PC-9 (cell line): ENCODE results near the gene GAS7.

Source experiments
- EZH2 ChIP-seq: fragments of 200-600 bp; sonication (generic); IDR thresholded peaks from 2 replicates; pipeline ENCODE4 v1.8.0; 2017; ENCODE audit warnings: antibody characterized with exemption, low read depth
- TF ChIP-seq, protein P1 (sequence below): fragments of 200-600 bp; sonication (generic); conservative IDR thresholded peaks from 2 replicates; pipeline ENCODE4 v1.6.1; 2017; ENCODE audit warnings: mixed run types, antibody characterized with exemption, mild to moderate bottlenecking, moderate library complexity

DNA sequence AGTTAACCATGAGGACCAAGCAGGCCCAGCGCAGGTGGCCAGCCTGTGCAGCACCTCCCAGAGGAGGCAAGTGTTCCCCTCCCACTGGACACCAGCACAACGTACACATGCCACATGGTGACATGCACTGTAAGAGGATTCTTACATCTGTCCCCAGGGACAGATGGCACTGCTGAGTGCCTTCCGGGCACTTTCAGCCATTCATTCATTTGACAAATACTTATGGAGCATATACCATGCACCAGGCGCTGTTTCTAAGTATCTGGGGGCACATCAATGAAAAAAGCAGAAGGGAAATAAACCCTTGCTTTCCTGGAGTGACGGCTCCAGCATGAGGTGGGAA lies 79.6 kb downstream of the GAS7 start:
- TF ChIP-seq, protein P1, sequence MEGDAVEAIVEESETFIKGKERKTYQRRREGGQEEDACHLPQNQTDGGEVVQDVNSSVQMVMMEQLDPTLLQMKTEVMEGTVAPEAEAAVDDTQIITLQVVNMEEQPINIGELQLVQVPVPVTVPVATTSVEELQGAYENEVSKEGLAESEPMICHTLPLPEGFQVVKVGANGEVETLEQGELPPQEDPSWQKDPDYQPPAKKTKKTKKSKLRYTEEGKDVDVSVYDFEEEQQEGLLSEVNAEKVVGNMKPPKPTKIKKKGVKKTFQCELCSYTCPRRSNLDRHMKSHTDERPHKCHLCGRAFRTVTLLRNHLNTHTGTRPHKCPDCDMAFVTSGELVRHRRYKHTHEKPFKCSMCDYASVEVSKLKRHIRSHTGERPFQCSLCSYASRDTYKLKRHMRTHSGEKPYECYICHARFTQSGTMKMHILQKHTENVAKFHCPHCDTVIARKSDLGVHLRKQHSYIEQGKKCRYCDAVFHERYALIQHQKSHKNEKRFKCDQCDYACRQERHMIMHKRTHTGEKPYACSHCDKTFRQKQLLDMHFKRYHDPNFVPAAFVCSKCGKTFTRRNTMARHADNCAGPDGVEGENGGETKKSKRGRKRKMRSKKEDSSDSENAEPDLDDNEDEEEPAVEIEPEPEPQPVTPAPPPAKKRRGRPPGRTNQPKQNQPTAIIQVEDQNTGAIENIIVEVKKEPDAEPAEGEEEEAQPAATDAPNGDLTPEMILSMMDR: no peak
- TF ChIP-seq EZH2: no peak
